GM12891 (cell line): ENCODE data around the gene OPN4.

Source experiments
- DNase-seq: peaks from one replicate; pipeline ENCODE4 v3.0.0; 2011; ENCODE audit warnings: low spot score; ENCODE audit not compliant: insufficient read length
- FAIRE-seq: peaks from 2 replicates; lab custom pipeline; 2011; peaks lifted over from hg19 to GRCh38; lab: Jason Lieb, UNC
- PAX5 ChIP-seq: IDR thresholded peaks from 2 replicates; pipeline ENCODE4 v1.6.1; 2011; ENCODE audit warnings: low read length, moderate library complexity, mild to moderate bottlenecking; ENCODE audit not compliant: insufficient read depth, severe bottlenecking
- POLR2A ChIP-seq: IDR thresholded peaks from 2 replicates; pipeline ENCODE4 v1.6.1; 2011; ENCODE audit warnings: low read depth, low read length, control low read depth
- POLR2AphosphoS5 ChIP-seq: IDR thresholded peaks from 2 replicates; pipeline ENCODE4 v1.6.1; 2011; ENCODE audit warnings: low read depth, low read length, control low read depth
- POU2F2 ChIP-seq: IDR thresholded peaks from 2 replicates; pipeline ENCODE4 v1.6.1; 2011; ENCODE audit warnings: low read depth, mild to moderate bottlenecking, control low read depth, low read length, moderate library complexity
- SPI1 ChIP-seq: IDR thresholded peaks from 2 replicates; pipeline ENCODE4 v1.6.1; 2011; ENCODE audit warnings: low read depth, low read length, control low read depth
- TAF1 ChIP-seq: IDR thresholded peaks from 2 replicates; pipeline ENCODE4 v1.6.1; 2011; ENCODE audit warnings: low read depth, low read length, control low read depth

Gene OPN4

GRCh38 chr10:86659721-86660453, 5.5 kb downstream of the OPN4 start:
- TF ChIP-seq POLR2A (no peak), POLR2AphosphoS5 (no peak), PAX5 (no peak), SPI1 (no peak), TAF1 (no peak), POU2F2 (no peak)
- FAIRE-seq (no peak), DNase-seq (no peak)

GRCh38 chr10:86661161-86662025, 7.0 kb downstream of the OPN4 start:
- FAIRE-seq (no peak), DNase-seq (no peak)
- TF ChIP-seq POU2F2: no peak
- TF ChIP-seq PAX5: no peak
- no peak for TF ChIP-seq TAF1
- no peak for TF ChIP-seq POLR2A
- TF ChIP-seq SPI1: no peak
- no peak for TF ChIP-seq POLR2AphosphoS5

- FAIRE-seq (no peak), DNase-seq (no peak)
- TF ChIP-seq POLR2A (no peak), POLR2AphosphoS5 (no peak), PAX5 (no peak), POU2F2 (no peak), SPI1 (no peak), TAF1 (no peak)
Measured at GRCh38 chr10:86662186-86663045, 8.1 kb downstream of the OPN4 start.

GRCh38 chr10:86663046-86663345, 8.6 kb downstream of the OPN4 start:
- DNase-seq (no peak), FAIRE-seq (no peak)
- TF ChIP-seq POU2F2 (no peak), TAF1 (no peak), POLR2AphosphoS5 (no peak), PAX5 (no peak), SPI1 (no peak), POLR2A (no peak)

- no peak for TF ChIP-seq POU2F2
- TF ChIP-seq SPI1: no peak
- TF ChIP-seq POLR2AphosphoS5: no peak
- no peak for TF ChIP-seq TAF1
- no peak for TF ChIP-seq PAX5
- TF ChIP-seq POLR2A: no peak
- DNase-seq: no peak
- peak; percentile 77 for FAIRE-seq
Measured at GRCh38 chr10:86663576-86664339, 9.4 kb downstream of the OPN4 start.

GRCh38 chr10:86664341-86665217, 10.2 kb downstream of the OPN4 start:
- FAIRE-seq: no peak
- TF ChIP-seq POLR2AphosphoS5 (no peak), POLR2A (no peak), SPI1 (no peak), PAX5 (no peak), POU2F2 (no peak), TAF1 (no peak)
- no peak for DNase-seq

- TF ChIP-seq SPI1 (no peak), POLR2AphosphoS5 (no peak), POU2F2 (no peak), PAX5 (no peak), TAF1 (no peak), POLR2A (no peak)
- no peak for FAIRE-seq
Measured at GRCh38 chr10:86665218-86665607, 10.9 kb downstream of the OPN4 start.

GRCh38 chr10:86665868-86666267, 11.5 kb downstream of the OPN4 start:
- TF ChIP-seq PAX5 (no peak), POU2F2 (no peak), TAF1 (no peak), POLR2AphosphoS5 (no peak), SPI1 (no peak), POLR2A (no peak)
- FAIRE-seq (no peak), DNase-seq (no peak)

More at GRCh38 chr10:86665218-86665607, 10.9 kb downstream of the OPN4 start:
- no peak for DNase-seq

- TF ChIP-seq POU2F2 (no peak), PAX5 (no peak), POLR2A (no peak), TAF1 (no peak), POLR2AphosphoS5 (no peak), SPI1 (no peak)
- DNase-seq: no peak
- no peak for FAIRE-seq
Measured at GRCh38 chr10:86666538-86666937, 12.2 kb downstream of the OPN4 start.
